Stimulated activated naive CD8-positive, alpha-beta T cell treated with anti-CD3 and anti-CD28 coated beads, Interleukin-15, Interleukin-2, amounts not matched to agents 100 U/mL and 50 U/mL, for 24 hours (primary cell): ENCODE results near the gene PSMD2.
"Not testable (repeated sequence)": the region's sequence is repeated elsewhere in the genome, so short reads cannot be mapped to it uniquely, and the experiment has no call there.

Experiments used
- ATAC-seq: fragments of 150-1000 bp; cut with Tn5 transposase; one replicate; pipeline ENCODE4 v1.10.0; 2021
- DNase-seq: peaks from one replicate; pipeline ENCODE4 v3.0.0; 2021

PSMD2 gene

GRCh38 chr3:184339451-184340135 is 40.6 kb downstream of the PSMD2 start:
- ATAC-seq, DNase-seq: not testable (repeated sequence)

- no peak for ATAC-seq
Observed at GRCh38 chr3:184341925-184342324, 42.9 kb downstream of the PSMD2 start.

DNA sequence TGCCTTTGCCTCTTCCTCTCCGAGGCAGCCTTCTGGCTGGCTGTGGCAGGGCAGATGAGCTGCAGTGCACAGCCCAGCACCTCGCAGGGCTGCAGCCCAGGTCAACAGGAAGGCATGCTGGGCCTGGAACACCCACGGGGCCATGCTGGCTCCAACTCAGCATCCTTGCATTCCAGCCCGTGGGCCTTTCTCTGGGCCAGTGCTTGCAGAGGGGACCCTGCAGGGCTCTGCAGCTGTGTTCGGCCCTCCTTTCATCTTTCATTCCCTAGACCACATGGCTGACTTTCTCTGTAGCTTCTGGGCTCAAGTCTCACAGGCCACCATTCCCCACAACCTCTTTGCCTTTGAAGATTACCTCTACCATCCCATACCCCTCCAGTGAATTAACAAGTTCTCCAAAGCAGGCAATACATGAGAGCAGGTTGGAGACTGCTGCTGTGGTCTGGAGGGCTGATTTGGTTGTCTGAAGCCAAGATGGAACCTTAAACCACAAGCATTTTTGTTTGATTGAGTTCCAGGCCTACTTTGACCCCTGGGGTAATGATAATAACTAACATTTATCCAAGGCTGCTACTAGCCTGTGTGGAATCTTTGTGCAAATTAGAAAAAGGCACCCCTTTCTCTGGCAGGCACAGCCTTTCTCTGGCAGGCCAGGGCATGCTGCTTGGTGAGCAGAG is 44.3 kb downstream of the PSMD2 start:
- ATAC-seq (no peak), DNase-seq (no peak)

More at GRCh38 chr3:184341925-184342324, 42.9 kb downstream of the PSMD2 start:
- DNase-seq, result no peak

GRCh38 chr3:184344579-184345316 is 45.7 kb downstream of the PSMD2 start:
- DNase-seq, result no peak
- ATAC-seq, result no peak

DNA sequence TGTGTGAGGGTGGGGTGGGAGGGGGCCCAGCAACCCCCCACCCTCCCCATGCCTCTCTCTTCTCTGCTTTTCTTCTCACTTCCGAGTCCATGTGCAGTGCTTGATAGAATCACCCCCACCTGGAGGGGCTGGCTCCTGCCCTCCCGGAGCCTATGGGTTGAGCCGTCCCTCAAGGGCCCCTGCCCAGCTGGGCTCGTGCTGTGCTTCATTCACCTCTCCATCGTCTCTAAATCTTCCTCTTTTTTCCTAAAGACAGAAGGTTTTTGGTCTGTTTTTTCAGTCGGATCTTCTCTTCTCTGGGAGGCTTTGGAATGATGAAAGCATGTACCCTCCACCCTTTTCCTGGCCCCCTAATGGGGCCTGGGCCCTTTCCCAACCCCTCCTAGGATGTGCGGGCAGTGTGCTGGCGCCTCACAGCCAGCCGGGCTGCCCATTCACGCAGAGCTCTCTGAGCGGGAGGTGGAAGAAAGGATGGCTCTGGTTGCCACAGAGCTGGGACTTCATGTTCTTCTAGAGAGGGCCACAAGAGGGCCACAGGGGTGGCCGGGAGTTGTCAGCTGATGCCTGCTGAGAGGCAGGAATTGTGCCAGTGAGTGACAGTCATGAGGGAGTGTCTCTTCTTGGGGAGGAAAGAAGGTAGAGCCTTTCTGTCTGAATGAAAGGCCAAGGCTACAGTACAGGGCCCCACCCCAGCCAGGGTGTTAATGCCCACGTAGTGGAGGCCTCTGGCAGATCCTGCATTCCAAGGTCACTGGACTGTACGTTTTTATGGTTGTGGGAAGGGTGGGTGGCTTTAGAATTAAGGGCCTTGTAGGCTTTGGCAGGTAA is 46.5 kb downstream of the PSMD2 start:
- DNase-seq, result no peak
- peak; percentile 38 for ATAC-seq

DNA sequence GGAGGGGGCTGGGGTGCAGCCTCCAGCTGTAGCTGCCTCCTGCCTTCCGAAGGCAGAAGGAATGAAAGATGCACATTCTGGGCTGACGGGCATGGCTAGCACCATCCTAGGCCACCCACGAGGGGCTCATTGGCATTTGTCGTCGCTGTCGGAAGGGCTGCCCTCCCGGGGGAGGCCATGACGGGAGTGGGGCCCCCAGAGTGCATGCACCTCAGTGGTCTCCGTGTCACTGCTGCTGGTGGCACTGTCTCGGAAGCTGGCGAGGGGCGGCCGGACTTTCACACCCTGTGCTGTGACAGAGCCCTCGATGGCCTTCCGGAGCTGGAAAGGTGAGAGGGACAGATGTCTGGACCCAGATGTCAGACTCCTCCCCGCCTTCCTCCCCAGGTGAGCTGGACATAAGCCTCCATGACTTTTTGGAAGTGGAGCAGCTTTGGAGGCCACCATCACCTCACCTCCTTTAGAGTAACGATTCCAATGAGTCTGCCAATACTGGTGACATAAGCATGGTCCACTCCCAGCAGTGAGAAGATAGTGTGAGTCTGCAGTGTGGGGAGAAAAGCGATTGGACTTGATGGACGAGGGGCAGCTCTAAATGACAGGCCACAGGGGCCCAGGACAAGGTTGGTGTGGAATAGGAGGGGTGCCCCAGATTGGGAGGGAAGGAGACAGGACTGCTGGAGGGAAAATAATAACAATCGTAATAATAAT is 47.6 kb downstream of the PSMD2 start:
- ATAC-seq, result no peak
- DNase-seq, result no peak

- no peak for DNase-seq
Observed at GRCh38 chr3:184347321-184348056, 48.4 kb downstream of the PSMD2 start.

GRCh38 chr3:184348057-184348382 is 49.0 kb downstream of the PSMD2 start:
- DNase-seq (no peak), ATAC-seq (no peak)

More at GRCh38 chr3:184347321-184348056, 48.4 kb downstream of the PSMD2 start:
- ATAC-seq, result no peak

- ATAC-seq, result no peak
- no peak for DNase-seq
Observed at GRCh38 chr3:184349563-184350470, 50.8 kb downstream of the PSMD2 start.

- DNase-seq (no peak), ATAC-seq (no peak)
Observed at GRCh38 chr3:184350618-184351017, 51.6 kb downstream of the PSMD2 start.

DNA sequence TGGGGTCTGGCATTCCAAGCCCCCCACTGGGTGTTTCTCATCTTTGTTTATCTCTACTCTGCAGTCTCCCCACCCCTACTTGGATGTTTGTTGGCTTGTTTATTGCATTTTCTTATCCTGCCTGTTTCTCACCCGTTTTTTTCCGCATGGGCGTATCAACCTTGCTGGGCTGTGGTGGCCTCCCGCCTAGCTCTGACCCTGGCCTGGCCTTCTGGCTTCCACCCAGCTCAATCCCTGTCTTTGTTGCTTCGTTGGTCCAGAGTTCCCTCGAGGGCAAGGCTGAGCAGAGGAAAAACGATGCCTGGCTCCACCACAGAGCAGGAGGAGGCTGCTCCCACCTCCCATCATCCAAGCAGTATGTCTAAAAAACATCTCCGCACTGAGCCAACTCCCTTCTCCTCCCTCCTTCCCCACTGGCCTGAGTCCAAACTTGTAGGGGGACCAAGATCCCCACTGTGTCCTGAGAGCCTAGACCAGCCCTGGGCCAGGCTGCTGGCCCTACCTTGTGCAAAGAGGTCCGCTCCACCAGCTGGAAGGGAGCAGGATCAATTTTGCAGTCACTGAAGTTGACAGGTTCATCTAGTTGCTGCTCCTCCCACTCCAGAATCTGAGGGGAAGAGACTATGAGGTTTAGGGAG is 52.6 kb downstream of the PSMD2 start:
- ATAC-seq, result no peak

DNA sequence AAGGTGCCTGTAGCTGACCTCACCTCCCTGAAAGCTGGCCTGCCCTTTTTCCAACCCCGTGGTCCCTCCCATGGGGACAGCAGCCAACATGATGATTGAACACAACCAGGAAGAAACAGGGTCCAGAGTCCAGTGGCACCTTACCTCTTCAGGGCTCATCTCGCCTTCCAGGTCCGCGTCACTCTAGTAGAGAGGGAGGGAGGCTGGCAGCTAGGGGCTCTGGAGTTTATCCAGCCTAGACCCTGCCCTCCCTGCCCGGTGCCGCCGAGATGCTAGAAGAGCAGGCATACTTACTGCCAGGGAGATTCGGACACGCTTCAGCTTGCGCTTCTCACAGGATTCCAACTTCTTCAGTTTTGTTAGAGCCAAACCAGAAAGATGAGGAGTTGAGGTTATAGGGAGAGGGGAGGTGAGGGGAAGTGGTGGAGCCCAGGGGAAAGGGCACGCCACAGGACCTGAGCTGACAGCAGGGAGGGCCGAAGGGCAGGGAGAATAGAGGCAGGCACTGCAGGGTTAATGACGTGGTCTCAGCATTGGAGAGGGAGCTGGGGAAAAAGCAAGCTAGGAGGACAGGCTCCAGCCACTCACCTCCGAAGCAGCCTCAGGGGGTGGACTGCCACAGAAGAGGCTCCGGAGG is 53.2 kb downstream of the PSMD2 start:
- ATAC-seq (no peak), DNase-seq (no peak)

More for the DNA sequence above, 52.6 kb downstream of the PSMD2 start:
- no peak for DNase-seq

DNA sequence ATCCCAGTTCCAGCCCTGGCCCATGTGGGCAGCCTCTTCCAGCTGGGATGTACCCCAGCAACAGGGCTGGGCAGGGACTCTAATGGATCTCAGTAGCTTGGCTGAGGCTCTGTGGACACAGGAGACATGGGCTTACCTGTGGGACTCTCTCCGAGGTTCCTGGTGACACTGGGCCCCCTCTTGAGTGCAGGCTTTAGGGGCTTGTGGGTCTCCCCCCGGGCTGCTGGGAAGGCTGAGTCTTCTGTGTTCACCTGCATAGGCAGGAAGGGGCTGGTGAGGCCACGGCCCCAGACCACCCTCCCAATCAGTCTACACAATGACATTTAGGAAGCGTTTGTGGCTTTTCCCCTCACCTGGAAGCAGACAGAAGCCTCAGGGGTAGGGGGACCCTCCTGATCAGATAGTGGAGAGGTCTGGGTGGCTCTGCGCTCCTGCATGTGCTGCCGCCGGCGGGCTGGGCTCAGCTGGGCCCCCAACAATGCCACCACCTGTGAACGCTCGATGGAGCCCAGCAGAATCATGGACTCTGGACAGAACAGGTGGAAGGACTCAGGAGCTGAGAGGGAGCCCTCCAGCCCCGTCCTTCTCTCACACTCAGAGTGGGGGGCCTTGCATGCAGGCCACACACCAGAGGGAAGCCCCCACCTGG is 54.0 kb downstream of the PSMD2 start:
- ATAC-seq (no peak), DNase-seq (no peak)

- DNase-seq, result no peak
- no peak for ATAC-seq
Observed at GRCh38 chr3:184353546-184353941, 54.5 kb downstream of the PSMD2 start.

GRCh38 chr3:184354121-184354728 is 55.2 kb downstream of the PSMD2 start:
- peak; percentile 81 for DNase-seq
- ATAC-seq, result peak; percentile 56

DNA sequence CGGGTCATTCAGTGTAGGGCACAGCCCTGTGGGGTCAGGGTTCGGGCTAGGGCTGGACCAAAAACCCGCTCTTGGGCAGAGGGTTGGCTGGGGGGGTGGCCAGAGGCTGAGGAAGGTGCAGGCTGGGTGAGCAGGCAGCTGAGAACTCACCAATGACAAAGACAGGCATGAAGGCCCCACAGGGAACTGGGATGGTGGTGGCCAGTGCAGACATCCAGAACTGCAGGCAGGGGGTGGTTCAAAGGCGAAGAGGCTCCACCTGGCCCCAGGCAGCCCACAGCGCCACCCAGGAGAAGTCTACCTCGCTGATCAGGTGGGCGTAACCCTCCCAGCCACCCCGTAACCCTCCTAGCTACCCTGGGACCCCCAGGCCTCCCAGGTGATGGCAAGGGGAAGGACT is 55.7 kb downstream of the PSMD2 start:
- ATAC-seq (no peak), DNase-seq (no peak)

GRCh38 chr3:184355261-184356040 is 56.4 kb downstream of the PSMD2 start:
- no peak for ATAC-seq

More at GRCh38 chr3:184355261-184356040, 56.4 kb downstream of the PSMD2 start:
- no peak for DNase-seq
